Body of pancreas (tissue), 4 donors: ENCODE data around the gene MYH2. TPM values are rescaled to one million over a fixed set of nuclear protein-coding genes. Genes with fewer than 3 reads are reported as not detected.

Experiments used
- ATAC-seq: fragments of 150-250 bp; one replicate; pipeline ENCODE4 v1.9.1; 2016
- DNase-seq, 4 donors: peaks; one replicate each; pipeline ENCODE4 v3.0.0-alpha.2; 2019
- H3K27ac ChIP-seq, 4 donors: fragments of 200-600 bp; sonication (generic); 1 replicate in 3 of 4; 2 replicates in 1 of 4; pipeline versions ENCODE4 v1.5.1 to v1.6.1; 2016 to 2019; ENCODE audit warnings: mild to moderate bottlenecking in 1 of 4, mixed read lengths in 1 of 4, moderate library complexity in 1 of 4
- H3K27me3 ChIP-seq, 2 donors: fragments of 200-600 bp; sonication (generic); one replicate each; pipeline ENCODE4 v1.6.0; 2016; ENCODE audit warnings: mild to moderate bottlenecking in 1 of 2
- H3K36me3 ChIP-seq, 2 donors: fragments of 200-600 bp; sonication (generic); replicated peaks in 1 of 2; 2 replicates each; pipeline ENCODE4 v1.5.1; 2016; ENCODE audit warnings: low read depth in 2 of 2; ENCODE audit not compliant: insufficient read depth in 1 of 2
- H3K4me1 ChIP-seq: fragments of 200-600 bp; sonication (generic); one replicate; pipeline ENCODE4 v1.6.0; 2016
- H3K4me3 ChIP-seq, 2 donors: fragments of 200-600 bp; sonication (generic); 1 replicate in 1 of 2; 2 replicates in 1 of 2; pipeline ENCODE4 v1.5.1; 2016 to 2019
- H3K9me3 ChIP-seq, 3 donors: fragments of 200-600 bp; sonication (generic); 1 replicate in 2 of 3; 2 replicates in 1 of 3; pipeline ENCODE4 v1.5.1; 2016
- CTCF ChIP-seq, 7 experiments: fragments of 450-650 bp in 4 of 7; fragments of 200-600 bp in 3 of 7; sonication (generic) in 3 of 7; IDR thresholded peaks; one replicate each; pipeline ENCODE4 v1.5.1; 2016 to 2019; ENCODE audit warnings: antibody characterized with exemption in 7 of 7
- POLR2A ChIP-seq, 3 donors: fragments of 450-650 bp; IDR thresholded peaks; one replicate each; pipeline ENCODE4 v1.6.1; 2016; ENCODE audit warnings: antibody characterized with exemption in 3 of 3, mild to moderate bottlenecking in 2 of 3
- WGBS, 2 donors: methylation state at CpG; one replicate each; pipeline ENCODE4 v1.1.5; 2017; 5-methylcytosine and 5-hydroxymethylcytosine counted together
- intact Hi-C: fragments of 100-400 bp; cut with DNase I; formaldehyde crosslinking; loops from one replicate; pipeline ENCODE4 v1.15.1; 2023
- total RNA-seq, 2 donors: library from RNA; depleted of rRNA; stranded (reverse); fragments of >200 nt; gene quantifications; one replicate each; pipeline ENCODE4 v1.1.0, GENCODE V29; 2016

MYH2 gene
- total RNA-seq, 2 donors from 2014 or later, result not detected

DNA sequence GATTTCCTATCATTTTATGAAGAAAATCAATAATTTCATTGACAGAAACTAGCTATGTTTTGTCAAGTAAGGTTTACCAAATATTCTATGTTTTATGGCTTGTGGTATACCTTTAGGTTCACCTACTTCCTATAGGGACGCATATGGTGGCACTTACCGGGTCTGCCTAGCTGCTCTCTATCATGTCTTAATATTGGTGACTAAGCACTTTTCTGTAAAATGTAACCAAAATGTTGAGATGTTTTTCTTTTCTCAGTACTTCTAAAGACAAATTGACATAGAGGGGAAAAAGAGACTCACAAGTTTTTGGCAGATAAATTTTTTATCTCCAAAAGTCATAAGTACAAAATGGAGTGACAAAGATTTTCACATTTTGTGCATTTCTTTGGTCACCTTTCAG, 57.5 kb downstream of the MYH2 start:
- Histone ChIP-seq H3K27ac (no peak overlapping the region), H3K4me3 (no peak overlapping the region), H3K27me3 (no peaks in the 10 kb centered on the region), H3K4me1 (no peaks in the 10 kb centered on the region), H3K36me3 (no peaks in the 10 kb centered on the region), H3K9me3 (peaks cover 0 to 5% (median 0%) of the 10 kb centered on the region in 3 donors)
- WGBS, 2 donors, result 80 to 81% methylated on average over 2 of the region's 2 CpGs
- intact Hi-C loops, result no loop called here
- DNase-seq (no peak), ATAC-seq (no peak)
- TF ChIP-seq POLR2A (IDR thresholded peaks at IDR 0.05) (no peak), CTCF (IDR thresholded peaks at IDR 0.05) (no peak)

DNA sequence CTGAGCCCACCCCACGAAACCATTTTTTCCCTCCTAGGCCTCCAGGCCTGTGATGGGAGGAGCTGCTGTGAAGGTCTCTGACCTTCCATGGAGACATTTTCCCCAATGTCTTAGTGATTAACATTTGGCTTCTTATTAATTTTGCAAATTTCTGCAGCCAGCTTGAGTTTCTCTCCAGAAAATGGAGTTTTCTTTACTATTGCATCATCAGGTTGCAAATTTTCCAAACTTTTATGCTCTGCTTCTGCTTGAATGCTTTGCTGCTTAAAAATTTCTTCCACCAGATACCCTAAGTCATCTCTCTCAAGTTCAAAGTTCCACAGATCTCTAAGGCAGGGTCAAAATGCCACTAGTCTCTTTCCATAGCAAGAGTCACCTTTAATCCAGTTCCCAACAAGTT, 67.2 kb downstream of the MYH2 start:
- H3K4me3 ChIP-seq, result no peak overlapping the region
- H3K27ac ChIP-seq, result no peak overlapping the region
- ATAC-seq (no peak), DNase-seq (no peak)
- H3K36me3 ChIP-seq, result no peaks in the 10 kb centered on the region
- WGBS, 2 donors, result 11 to 33% methylated on average over 1 of the region's 1 CpG
- TF ChIP-seq CTCF (IDR thresholded peaks at IDR 0.05) (no peak), POLR2A (IDR thresholded peaks at IDR 0.05) (no peak)
- intact Hi-C loops, result no loop called here
- H3K4me1 ChIP-seq, result no peaks in the 10 kb centered on the region
- no peaks in the 10 kb centered on the region for H3K27me3 ChIP-seq
- peaks cover 0 to 10% (median 0%) of the 10 kb centered on the region in 3 donors for H3K9me3 ChIP-seq

GRCh38 chr17:10477701-10478100, 71.8 kb downstream of the MYH2 start:
- WGBS, 2 donors, result 29 to 47% methylated on average over 1 of the region's 1 CpG
- ATAC-seq (no peak), DNase-seq (no peak)
- no peaks in the 10 kb centered on the region for H3K27me3 ChIP-seq
- H3K4me3 ChIP-seq, result no peak overlapping the region
- no peak overlapping the region for H3K27ac ChIP-seq
- peaks cover 0 to under 1% (median 0%) of the 10 kb centered on the region in 3 donors for H3K9me3 ChIP-seq
- H3K4me1 ChIP-seq, result no peaks in the 10 kb centered on the region
- TF ChIP-seq CTCF (IDR thresholded peaks at IDR 0.05) (no peak), POLR2A (IDR thresholded peaks at IDR 0.05) (no peak)
- H3K36me3 ChIP-seq, result no peaks in the 10 kb centered on the region
- intact Hi-C loops, result no loop called here

- Histone ChIP-seq H3K4me1 (no peaks in the 10 kb centered on the region), H3K27me3 (no peaks in the 10 kb centered on the region), H3K27ac (no peak overlapping the region), H3K36me3 (no peaks in the 10 kb centered on the region), H3K4me3 (no peak overlapping the region), H3K9me3 (no peaks in the 10 kb centered on the region)
- TF ChIP-seq POLR2A (IDR thresholded peaks at IDR 0.05) (no peak), CTCF (IDR thresholded peaks at IDR 0.05) (no peak)
- intact Hi-C loops, result no loop called here
- no peak for ATAC-seq
- WGBS, 2 donors, result 58 to 61% methylated on average over 4 of the region's 4 CpGs
- no peak for DNase-seq
Observed at GRCh38 chr17:10474536-10474935, 74.9 kb downstream of the MYH2 start.

DNA sequence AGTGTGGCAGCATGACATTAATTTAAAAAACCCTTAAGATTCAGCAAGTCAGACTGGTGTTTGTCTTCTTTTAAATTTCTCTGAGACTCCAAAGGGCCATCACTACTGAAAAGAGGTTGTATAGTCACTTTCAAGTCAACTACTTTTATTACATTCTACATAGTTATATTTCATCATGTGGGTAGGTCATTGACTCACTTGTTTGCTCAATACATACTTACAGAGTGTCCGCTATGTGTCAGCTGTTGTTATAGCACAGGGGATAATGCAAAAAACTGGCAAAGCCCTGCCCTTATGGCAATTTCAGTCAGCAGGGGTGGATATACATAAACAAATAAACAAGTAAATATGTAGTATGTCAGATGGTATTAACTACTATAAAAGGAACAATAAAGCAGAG, 77.6 kb downstream of the MYH2 start:
- no peak for ATAC-seq
- Histone ChIP-seq H3K27ac (no peak overlapping the region), H3K27me3 (no peaks in the 10 kb centered on the region), H3K4me3 (no peak overlapping the region), H3K9me3 (no peaks in the 10 kb centered on the region), H3K4me1 (no peaks in the 10 kb centered on the region), H3K36me3 (no peaks in the 10 kb centered on the region)
- 88 to 93% methylated on average over 1 of the region's 1 CpG for WGBS, 2 donors
- intact Hi-C loops, result no loop called here
- no peak for TF ChIP-seq CTCF (IDR thresholded peaks at IDR 0.05)
- no peak for TF ChIP-seq POLR2A (IDR thresholded peaks at IDR 0.05)
- no peak for DNase-seq
